ENCODE results near the gene ALDH1A3.

The ALDH1A3 gene

GRCh38 chr15:100863796-100864267, 15.8 kb upstream of the ALDH1A3 start:
- no peak for DNase-seq (ENCODE audit: low spot score in 2 of 2)
- no peaks in the 10 kb centered on the region for H3K9me3 ChIP-seq
- H3K36me3 ChIP-seq (replicated peaks): no peaks in the 10 kb centered on the region
- in situ Hi-C loops (cut with MboI; ENCODE audit: low sequenced_read_pairs): no loop called here
- no peaks in the 10 kb centered on the region for H3K4me1 ChIP-seq
- no peak overlapping the region for H3K4me3 ChIP-seq
- no peaks in the 10 kb centered on the region for H3K27me3 ChIP-seq (ENCODE audit: low read depth)

DNA sequence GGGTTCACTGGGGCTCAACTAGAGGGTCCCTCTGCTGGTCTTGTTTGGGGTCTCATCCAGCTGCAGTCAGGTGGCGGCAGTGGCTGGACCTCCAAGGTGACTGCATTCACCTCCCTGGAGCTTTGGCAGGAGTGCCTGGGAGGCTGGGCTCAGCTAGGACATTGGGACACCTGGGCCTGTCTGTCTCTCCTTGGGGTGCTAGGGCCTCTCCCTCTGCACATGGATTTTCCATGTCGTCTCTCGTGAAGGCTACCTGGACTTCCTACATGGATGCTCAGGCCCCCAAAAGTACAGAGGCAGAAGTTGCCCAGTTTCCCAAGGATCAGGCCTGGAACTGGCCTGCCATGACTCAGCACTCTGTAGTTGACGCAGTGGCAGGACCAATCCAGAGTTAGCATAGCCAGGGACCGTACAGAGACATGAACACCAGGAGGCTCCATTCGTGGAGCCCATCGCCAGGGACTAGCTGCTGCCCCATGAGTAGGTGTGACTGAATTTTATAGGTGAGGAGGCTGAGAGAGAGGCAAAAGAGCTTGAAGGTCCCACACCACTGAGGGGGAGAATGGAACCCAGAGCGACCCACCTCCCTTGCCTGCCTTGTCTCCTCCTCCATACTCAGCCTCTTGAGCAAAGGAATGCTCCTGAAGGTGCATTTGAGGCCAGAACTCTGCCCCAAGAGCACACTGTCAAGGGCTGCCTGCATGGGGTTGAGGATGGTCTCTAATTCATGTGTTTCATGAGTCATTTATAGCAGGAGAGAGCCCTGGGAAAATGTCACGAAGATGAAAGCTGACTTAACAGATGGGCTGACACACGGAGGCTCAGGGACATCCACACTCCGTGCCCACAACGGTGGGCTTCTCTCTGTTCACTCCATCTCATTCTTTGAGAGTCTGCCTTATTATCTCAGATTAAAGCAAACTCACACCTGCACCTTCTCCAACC, 13.0 kb upstream of the ALDH1A3 start:
- Histone ChIP-seq H3K27me3 (ENCODE audit: low read depth) (no peaks in the 10 kb centered on the region), H3K4me3 (no peak overlapping the region), H3K9me3 (0 out of 2 replicates have a peak, but pooled peaks cover 2% of the 10 kb centered on the region), H3K36me3 (replicated peaks) (no peaks in the 10 kb centered on the region), H3K4me1 (no peaks in the 10 kb centered on the region)
- in situ Hi-C loops (cut with MboI; ENCODE audit: low sequenced_read_pairs): no loop called here
- DNase-seq (ENCODE audit: low spot score in 2 of 2): no peak

DNA sequence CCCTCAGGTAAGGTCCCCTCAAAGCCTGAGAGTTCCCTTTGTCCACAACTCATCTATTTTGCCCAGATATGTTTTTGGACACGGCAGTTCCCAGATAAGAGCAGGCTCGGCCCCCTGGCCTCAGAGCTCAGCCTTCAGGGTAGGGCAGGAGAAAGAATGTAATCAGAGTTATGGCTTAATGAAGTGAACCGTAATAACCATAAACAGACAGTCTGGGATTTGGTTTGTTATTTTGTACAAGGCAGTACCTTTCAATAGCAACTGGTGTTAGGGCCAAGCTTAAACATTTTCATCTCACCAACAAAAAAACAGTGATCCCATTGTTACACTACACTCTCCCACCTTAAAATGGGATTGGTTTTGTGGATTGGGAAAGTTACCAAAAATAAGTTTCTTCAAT, 12.2 kb upstream of the ALDH1A3 start:
- Histone ChIP-seq H3K27me3 (ENCODE audit: low read depth) (no peaks in the 10 kb centered on the region), H3K4me3 (no peak overlapping the region), H3K36me3 (replicated peaks) (no peaks in the 10 kb centered on the region), H3K9me3 (0 out of 2 replicates have a peak, but pooled peaks cover 2% of the 10 kb centered on the region), H3K4me1 (no peaks in the 10 kb centered on the region)
- in situ Hi-C loops (cut with MboI; ENCODE audit: low sequenced_read_pairs): no loop called here
- no peak for DNase-seq (ENCODE audit: low spot score in 2 of 2)

DNA sequence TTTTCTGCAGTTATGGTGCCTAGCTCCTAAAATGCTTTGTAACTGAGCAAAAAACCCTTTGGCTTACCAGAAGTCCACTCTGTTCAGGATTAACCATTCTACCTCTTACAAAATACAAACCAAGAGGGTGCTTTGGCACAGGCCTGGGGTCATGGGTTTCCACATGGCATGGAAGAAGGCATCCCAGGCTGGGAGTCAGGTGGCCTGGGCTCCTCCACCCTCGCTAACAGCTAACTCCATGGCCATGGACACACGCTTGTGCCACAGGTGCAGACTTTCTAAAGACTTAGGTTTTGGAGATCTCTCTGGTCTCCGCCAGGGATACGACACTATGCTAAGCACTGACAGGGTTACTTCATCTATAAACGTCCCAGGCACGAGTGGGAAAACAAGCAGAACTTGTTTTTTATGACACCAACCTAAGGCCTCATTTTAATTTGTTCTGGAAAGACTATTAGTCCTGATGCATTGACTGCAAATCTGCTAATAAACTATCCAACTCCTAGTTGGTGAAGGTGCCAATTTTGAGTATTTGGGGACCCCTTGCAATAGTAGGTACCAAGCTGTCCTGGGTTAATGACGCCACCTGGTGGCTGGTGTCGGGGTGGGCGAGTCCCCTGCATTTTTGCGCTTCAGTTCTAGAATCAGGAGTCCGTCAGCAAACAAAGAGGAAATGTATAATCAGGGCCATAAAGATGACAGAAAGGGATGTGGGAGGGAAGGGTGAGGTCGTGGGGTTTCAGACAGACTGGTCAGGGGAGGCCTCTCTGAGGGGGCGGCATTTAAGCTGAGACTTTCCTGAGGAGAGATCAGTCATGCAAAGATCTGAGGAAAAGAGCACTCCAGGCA, 10.3 kb upstream of the ALDH1A3 start:
- Histone ChIP-seq H3K4me3 (no peak overlapping the region), H3K27me3 (ENCODE audit: low read depth) (no peaks in the 10 kb centered on the region), H3K9me3 (0 out of 2 replicates have a peak, but pooled peaks cover 2% of the 10 kb centered on the region), H3K4me1 (no peaks in the 10 kb centered on the region), H3K36me3 (replicated peaks) (no peaks in the 10 kb centered on the region)
- peak in 1 of 2 experiments; percentile 31 for DNase-seq (ENCODE audit: low spot score in 2 of 2)
- in situ Hi-C loops (cut with MboI; ENCODE audit: low sequenced_read_pairs): no loop called here

GRCh38 chr15:100873029-100873677, 6.5 kb upstream of the ALDH1A3 start:
- H3K4me3 ChIP-seq: no peak overlapping the region

GRCh38 chr15:100875495-100875894, 4.1 kb upstream of the ALDH1A3 start:
- H3K9me3 ChIP-seq: no peaks in the 10 kb centered on the region
- 0 out of 2 replicates have a peak, but pooled peaks cover 4% of the 10 kb centered on the region for H3K27me3 ChIP-seq (ENCODE audit: low read depth)
- no peak for DNase-seq (ENCODE audit: low spot score in 2 of 2)
- in situ Hi-C loops (cut with MboI; ENCODE audit: low sequenced_read_pairs): no loop called here
- no peaks in the 10 kb centered on the region for H3K36me3 ChIP-seq (replicated peaks)
- H3K4me1 ChIP-seq: peaks cover 7% of the 10 kb centered on the region; the same call in 1 of the 2 replicates
- H3K4me3 ChIP-seq: no peak overlapping the region

More at GRCh38 chr15:100873029-100873677, 6.5 kb upstream of the ALDH1A3 start:
- Histone ChIP-seq H3K4me1 (no peaks in the 10 kb centered on the region), H3K36me3 (replicated peaks) (no peaks in the 10 kb centered on the region), H3K9me3 (0 out of 2 replicates have a peak, but pooled peaks cover 2% of the 10 kb centered on the region), H3K27me3 (ENCODE audit: low read depth) (0 out of 2 replicates have a peak, but pooled peaks cover 4% of the 10 kb centered on the region)
- in situ Hi-C loops (cut with MboI; ENCODE audit: low sequenced_read_pairs): no loop called here
- DNase-seq (ENCODE audit: low spot score in 2 of 2): peak; percentile 69 to 77

- H3K9me3 ChIP-seq: no peaks in the 10 kb centered on the region
- H3K27me3 ChIP-seq (ENCODE audit: low read depth): 0 out of 2 replicates have a peak, but pooled peaks cover 4% of the 10 kb centered on the region
- H3K4me3 ChIP-seq: no peak overlapping the region
- in situ Hi-C loops (cut with MboI; ENCODE audit: low sequenced_read_pairs): no loop called here
- no peak for DNase-seq (ENCODE audit: low spot score in 2 of 2)
- H3K36me3 ChIP-seq (replicated peaks): no peaks in the 10 kb centered on the region
- H3K4me1 ChIP-seq: peaks cover 7% of the 10 kb centered on the region; the same call in 1 of the 2 replicates
Observed at GRCh38 chr15:100875976-100876375, 3.7 kb upstream of the ALDH1A3 start.

GRCh38 chr15:100877551-100877950, 2.1 kb upstream of the ALDH1A3 start:
- peaks cover 7% of the 10 kb centered on the region; the same call in 1 of the 2 replicates for H3K4me1 ChIP-seq
- H3K27me3 ChIP-seq (ENCODE audit: low read depth): 0 out of 2 replicates have a peak, but pooled peaks cover 4% of the 10 kb centered on the region
- no peak for DNase-seq (ENCODE audit: low spot score in 2 of 2)
- in situ Hi-C loops (cut with MboI; ENCODE audit: low sequenced_read_pairs): no loop called here
- no peaks in the 10 kb centered on the region for H3K36me3 ChIP-seq (replicated peaks)
- H3K9me3 ChIP-seq: no peaks in the 10 kb centered on the region
- H3K4me3 ChIP-seq: no peak overlapping the region

GRCh38 chr15:100878130-100878529, 1.5 kb upstream of the ALDH1A3 start:
- Histone ChIP-seq H3K27me3 (ENCODE audit: low read depth) (0 out of 2 replicates have a peak, but pooled peaks cover 4% of the 10 kb centered on the region), H3K36me3 (replicated peaks) (no peaks in the 10 kb centered on the region), H3K4me1 (peaks cover 7% of the 10 kb centered on the region; the same call in 1 of the 2 replicates), H3K4me3 (no peak overlapping the region), H3K9me3 (no peaks in the 10 kb centered on the region)
- DNase-seq (ENCODE audit: low spot score in 2 of 2): no peak
- in situ Hi-C loops (cut with MboI; ENCODE audit: low sequenced_read_pairs): no loop called here

DNA sequence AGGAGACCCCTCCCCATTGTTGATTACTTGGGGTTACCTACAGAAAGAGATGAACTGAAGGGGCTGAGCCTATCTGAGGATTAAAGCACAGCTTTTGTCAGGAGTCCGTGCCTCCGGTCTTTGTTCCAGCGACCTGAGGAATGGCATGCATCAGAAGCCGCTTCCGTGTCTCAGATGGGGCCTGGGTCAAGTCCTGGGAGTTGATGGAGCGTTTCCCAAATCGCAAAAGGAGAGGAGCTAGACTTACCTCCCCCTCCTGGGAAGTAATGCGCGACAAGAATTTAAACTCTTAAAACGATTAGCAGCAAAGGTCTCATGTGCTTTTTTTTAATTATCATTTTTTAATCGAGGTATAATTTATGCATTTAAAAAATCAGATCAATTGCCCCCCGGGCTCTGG, 983 bp upstream of the ALDH1A3 start:
- H3K27me3 ChIP-seq (ENCODE audit: low read depth): 0 out of 2 replicates have a peak, but pooled peaks cover 4% of the 10 kb centered on the region
- peak in 1 of 2 experiments; percentile 47 for DNase-seq (ENCODE audit: low spot score in 2 of 2)
- in situ Hi-C loops (cut with MboI; ENCODE audit: low sequenced_read_pairs): no loop called here
- H3K36me3 ChIP-seq (replicated peaks): no peaks in the 10 kb centered on the region
- no peaks in the 10 kb centered on the region for H3K9me3 ChIP-seq
- peak overlapping the region; percentile 12; the same call in 1 of the 2 replicates for H3K4me3 ChIP-seq
- H3K4me1 ChIP-seq: peaks cover 7% of the 10 kb centered on the region; the same call in 1 of the 2 replicates

- Histone ChIP-seq H3K4me1 (peaks cover 7% of the 10 kb centered on the region; the same call in 1 of the 2 replicates), H3K36me3 (replicated peaks) (no peaks in the 10 kb centered on the region), H3K27me3 (ENCODE audit: low read depth) (0 out of 2 replicates have a peak, but pooled peaks cover 4% of the 10 kb centered on the region), H3K9me3 (no peaks in the 10 kb centered on the region), H3K4me3 (peak overlapping the region; percentile 12; the same call in 1 of the 2 replicates)
- in situ Hi-C loops (cut with MboI; ENCODE audit: low sequenced_read_pairs): no loop called here
- peak in 1 of 2 experiments; percentile 39 for DNase-seq (ENCODE audit: low spot score in 2 of 2)
Observed at GRCh38 chr15:100879061-100879463, 569 bp upstream of the ALDH1A3 start.

DNA sequence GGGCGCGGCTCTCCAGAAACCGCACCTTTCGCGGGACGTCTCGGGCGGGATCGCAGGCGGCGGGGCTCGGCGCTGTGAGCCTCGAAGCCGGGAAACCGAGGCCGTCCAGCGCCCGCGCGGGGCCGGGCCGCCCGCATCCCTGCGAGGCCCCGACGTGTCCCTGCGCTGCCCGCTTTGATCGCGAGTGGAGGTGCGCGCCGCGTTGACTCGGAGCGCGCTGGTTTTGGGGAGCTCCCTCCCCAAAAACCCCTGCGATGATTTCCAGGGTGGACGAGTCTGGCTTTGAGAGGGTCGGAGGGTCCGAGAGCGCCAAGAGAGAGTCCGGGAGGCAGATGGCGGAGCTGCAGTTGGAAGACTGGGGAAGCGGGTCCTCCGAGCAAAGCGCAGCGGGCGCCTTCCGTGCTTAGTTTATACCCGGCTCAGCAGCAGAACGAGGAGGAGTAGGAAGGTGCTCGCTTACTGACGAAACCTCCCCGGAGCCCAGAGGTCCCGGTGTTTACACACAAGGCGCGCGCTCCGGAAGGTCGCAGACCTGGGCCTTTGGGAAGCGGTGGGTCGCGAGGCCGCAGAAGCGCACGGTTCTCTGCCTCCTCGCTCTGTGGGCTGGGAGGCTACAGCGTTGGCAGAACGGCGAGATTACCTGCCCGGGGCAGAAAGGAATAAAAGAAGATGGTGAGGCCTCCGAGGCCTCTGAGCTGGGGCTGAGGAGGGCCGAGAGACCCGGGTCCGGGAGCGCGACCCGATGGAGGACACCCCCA, 687 bp downstream of the ALDH1A3 start:
- in situ Hi-C loops (cut with MboI; ENCODE audit: low sequenced_read_pairs): no loop called here
- Histone ChIP-seq H3K4me1 (peaks cover 7% of the 10 kb centered on the region; the same call in 1 of the 2 replicates), H3K36me3 (replicated peaks) (no peaks in the 10 kb centered on the region), H3K4me3 (peak overlapping the region; percentile 20), H3K9me3 (no peaks in the 10 kb centered on the region), H3K27me3 (ENCODE audit: low read depth) (no peaks in the 10 kb centered on the region)
- no peak for DNase-seq (ENCODE audit: low spot score in 2 of 2)

Data from HAP-1 (cell line).